Loucy (cell line): ENCODE data around the gene EIF3L.

Source experiments
- EZH2phosphoT487 ChIP-seq: fragments of 200-600 bp; IDR thresholded peaks from 2 replicates; pipeline ENCODE4 v1.6.1; 2018; ENCODE audit warnings: antibody characterized with exemption, mild to moderate bottlenecking, moderate library complexity, borderline replicate concordance
- TF ChIP-seq, protein P1 (sequence below): fragments of 200-600 bp; sonication (generic); conservative IDR thresholded peaks from 2 replicates; pipeline ENCODE4 v1.5.1; 2014; ENCODE audit warnings: mild to moderate bottlenecking, antibody characterized with exemption, low read length

DNA sequence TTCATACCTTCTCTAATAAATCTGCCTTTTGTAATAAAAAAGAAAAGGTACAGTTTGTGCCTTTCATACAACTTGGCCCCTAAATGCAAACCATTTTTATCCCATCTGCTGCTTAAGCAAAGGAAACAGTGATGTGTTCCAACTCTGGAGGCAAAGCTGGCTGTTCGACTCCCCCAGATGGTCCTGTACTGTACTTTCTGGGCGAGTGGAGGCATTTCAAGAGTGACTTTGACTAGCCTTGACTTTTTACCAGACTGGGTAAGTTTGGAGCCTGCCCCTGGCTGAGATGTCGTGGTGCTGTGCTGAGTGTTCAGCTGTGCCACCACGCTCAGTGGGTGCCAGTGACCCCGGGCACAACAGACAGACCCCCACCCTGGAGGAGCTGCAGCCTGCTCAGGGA, 67.1 kb downstream of the EIF3L start:
- TF ChIP-seq, protein P1, sequence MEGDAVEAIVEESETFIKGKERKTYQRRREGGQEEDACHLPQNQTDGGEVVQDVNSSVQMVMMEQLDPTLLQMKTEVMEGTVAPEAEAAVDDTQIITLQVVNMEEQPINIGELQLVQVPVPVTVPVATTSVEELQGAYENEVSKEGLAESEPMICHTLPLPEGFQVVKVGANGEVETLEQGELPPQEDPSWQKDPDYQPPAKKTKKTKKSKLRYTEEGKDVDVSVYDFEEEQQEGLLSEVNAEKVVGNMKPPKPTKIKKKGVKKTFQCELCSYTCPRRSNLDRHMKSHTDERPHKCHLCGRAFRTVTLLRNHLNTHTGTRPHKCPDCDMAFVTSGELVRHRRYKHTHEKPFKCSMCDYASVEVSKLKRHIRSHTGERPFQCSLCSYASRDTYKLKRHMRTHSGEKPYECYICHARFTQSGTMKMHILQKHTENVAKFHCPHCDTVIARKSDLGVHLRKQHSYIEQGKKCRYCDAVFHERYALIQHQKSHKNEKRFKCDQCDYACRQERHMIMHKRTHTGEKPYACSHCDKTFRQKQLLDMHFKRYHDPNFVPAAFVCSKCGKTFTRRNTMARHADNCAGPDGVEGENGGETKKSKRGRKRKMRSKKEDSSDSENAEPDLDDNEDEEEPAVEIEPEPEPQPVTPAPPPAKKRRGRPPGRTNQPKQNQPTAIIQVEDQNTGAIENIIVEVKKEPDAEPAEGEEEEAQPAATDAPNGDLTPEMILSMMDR: no peak
- no peak for TF ChIP-seq EZH2phosphoT487
